Embryonic facial prominence (tissue), 1 donor: ENCODE measurements around the gene PRAMEF12.
"Not testable (repeated sequence)": the region's sequence is repeated elsewhere in the genome, so short reads cannot be mapped to it uniquely, and the experiment has no call there.

Source experiments
- DNase-seq: peaks from one replicate; pipeline ENCODE4 v3.0.0-alpha.2; 2016; ENCODE audit errors: extremely low spot score

PRAMEF12 gene

GRCh38 chr1:12770620-12771019 is 2.9 kb upstream of the PRAMEF12 start:
- no peak for DNase-seq

- no peak for DNase-seq
These were observed 2.4 kb upstream of the PRAMEF12 start for GRCh38 chr1:12771186-12771585.

DNA sequence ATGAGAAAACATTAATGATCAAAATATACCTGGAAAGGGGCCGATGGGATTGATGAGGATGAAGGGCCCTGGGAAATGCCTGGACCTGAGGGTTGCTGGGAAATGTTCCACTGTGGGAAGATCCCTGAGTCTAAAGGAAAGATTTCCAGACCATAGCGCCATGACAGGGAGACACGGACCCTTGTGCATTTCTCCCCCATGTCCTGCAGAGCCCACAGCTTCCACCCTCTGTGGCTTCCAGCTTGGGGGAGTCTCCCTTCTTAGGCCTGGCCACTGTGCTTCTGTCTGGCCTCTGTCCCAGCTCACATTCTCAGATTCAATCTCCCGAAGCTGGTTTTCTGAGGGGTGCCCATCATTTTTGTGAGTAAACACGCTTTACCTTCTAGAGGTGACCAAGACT is 1.0 kb upstream of the PRAMEF12 start:
- no peak for DNase-seq

DNA sequence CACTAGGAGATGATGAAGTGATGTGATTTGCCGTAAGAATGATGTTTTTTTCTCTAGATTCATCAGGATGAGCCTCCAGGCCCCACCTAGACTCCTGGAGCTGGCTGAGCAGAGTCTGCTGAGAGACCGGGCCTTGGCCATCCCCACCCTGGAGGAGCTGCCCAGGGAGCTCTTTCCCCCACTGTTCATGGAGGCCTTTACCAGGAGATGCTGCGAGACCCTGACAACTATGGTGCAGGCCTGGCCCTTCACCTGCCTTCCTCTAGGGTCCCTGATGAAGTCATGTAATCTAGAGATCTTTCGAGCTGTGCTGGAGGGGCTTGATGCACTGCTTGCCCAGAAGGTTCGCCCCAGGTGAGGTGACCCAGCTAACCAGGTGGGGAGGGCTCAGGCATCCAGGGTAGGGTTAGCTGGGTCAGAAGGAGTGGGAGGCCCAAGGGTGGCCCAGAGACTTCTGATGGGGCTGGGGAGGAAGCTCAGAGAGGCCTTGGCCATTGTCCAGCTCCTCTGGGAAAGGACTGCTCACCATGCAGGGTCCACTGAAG is 1.3 kb downstream of the PRAMEF12 start:
- no peak for DNase-seq

GRCh38 chr1:12775443-12775842 is 1.9 kb downstream of the PRAMEF12 start:
- no peak for DNase-seq

GRCh38 chr1:12776801-12777557 is 3.4 kb downstream of the PRAMEF12 start:
- DNase-seq = no peak

DNA sequence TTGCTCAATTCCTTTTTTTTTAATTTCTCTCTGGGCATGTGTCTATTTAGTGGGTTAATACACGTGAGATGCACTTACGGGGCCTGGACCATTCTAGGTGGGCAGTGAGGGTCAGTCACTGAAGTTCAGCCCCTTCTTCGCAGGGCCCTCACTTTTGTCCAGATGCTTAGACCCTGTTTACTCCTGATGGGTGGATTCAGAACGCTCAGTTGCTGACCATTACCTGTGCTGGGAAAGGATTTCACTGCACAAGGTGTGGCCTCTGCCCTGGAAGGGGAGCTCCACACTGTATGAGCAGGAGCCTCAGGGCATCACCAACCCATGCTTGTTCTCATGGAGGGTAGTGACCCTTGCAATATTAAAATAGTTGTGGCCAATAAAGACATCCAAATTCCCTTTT is 4.5 kb downstream of the PRAMEF12 start:
- DNase-seq = no peak

DNA sequence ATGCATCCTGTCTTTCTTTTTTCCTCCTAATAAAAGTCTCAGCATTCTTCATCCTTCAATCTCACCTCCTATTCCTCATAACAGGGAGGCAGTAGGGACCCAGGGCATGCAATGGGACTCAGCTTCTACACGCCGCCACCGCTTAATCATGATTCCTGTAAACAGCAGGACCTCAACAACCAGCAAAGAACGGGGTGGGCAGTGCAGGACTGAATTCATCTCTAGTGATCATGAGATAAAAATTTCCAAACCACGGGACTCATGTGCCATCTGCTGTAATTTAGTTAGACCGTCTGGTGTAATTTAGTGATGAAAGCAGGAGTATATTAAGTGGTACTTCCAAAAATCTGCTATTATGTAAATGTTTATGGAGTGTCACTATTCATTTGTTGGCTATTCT is 5.4 kb downstream of the PRAMEF12 start:
- no peak for DNase-seq

- DNase-seq = not testable (repeated sequence)
These were observed 8.0 kb downstream of the PRAMEF12 start for GRCh38 chr1:12781488-12781887.

- DNase-seq = not testable (repeated sequence)
These were observed 10.2 kb downstream of the PRAMEF12 start for GRCh38 chr1:12783783-12784182.

DNA sequence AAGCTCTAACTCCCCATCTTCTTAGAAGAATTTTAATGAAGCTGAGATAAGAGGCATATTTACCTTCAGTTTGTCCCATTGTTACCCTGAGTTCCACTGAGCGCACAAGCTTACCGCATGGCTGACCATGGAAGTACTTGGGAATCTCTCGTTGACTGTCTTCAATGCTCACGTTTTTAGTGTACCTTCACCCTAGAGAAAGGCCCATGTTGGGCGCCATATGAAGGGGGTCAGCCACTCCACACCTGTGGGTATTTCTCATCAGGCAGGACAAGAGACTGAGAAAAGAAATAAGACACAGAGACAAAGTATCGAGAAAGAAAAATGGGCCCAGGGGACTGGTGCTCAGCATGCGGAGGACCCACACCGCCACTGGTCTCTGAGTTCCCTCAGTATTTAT is 11.2 kb downstream of the PRAMEF12 start:
- DNase-seq = not testable (repeated sequence)

DNA sequence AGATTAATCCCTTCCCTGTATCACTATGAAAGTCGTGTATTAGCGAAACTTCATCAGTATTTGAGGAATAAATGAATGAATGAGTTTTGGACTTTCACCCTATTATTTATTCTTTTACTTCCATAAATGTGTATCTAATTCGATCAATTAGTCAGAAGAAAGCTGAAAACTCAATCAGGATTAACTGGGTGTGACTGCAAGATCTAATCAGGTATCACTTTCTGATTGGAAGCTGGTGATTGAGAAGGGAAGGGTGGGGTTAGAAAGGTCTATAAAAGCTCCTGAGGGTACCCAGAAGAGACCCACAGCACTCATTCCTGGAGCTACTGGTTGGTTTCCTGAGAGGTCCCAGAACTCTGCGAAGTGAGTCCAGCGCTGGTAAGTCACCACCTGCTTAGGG is 17.6 kb downstream of the PRAMEF12 start, which contains the start of gene PRAMEF1:
TSS of gene PRAMEF1 (plus strand) at position 301 of the 400 bp plus-strand sequence. CDS start 1,831 bp downstream, outside the sequence.
- not testable (repeated sequence) for DNase-seq

- no peak for DNase-seq
These were observed 25.4 kb downstream of the PRAMEF12 start for GRCh38 chr1:12798911-12799310.

- DNase-seq = no peak
These were observed 26.2 kb downstream of the PRAMEF12 start for GRCh38 chr1:12799730-12800129.

GRCh38 chr1:12809933-12810332 is 36.4 kb downstream of the PRAMEF12 start:
- no peak for DNase-seq

DNA sequence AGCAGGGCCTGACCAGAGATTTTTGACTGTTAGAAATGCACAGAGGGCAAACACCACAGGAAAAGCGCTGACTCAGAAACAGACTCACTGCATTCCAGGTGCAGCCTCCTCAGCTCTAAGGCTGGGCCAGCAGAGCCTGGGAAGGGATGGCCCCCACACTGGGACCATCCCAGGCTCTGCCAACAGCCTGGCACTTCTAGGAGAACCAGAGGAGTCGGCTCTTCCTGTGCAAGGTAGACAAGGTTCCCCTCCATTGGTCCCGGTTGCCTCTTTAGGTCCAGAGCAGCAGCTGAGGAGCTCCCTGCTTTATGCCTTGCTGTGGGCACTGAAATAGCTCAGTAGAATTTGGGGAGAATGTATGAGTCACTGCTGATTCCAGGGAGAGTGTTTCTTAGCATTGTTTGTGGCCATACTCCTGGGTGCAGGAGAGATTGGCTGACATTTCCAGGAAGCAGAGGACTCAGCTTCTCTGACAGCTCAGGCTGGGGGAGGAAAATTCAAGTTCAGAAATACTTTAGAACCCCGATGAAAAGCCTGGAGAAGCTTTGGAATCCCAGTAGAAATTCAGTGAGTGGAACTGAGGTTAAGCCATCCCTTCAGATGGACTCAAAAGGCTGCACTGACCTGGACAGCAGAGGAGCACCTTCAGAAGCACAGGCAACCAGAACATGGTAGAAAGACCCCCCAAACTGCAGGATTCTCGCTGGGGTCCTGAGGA is 37.3 kb downstream of the PRAMEF12 start:
- DNase-seq = no peak

- DNase-seq = no peak
These were observed 37.9 kb downstream of the PRAMEF12 start for GRCh38 chr1:12811409-12811784.

DNA sequence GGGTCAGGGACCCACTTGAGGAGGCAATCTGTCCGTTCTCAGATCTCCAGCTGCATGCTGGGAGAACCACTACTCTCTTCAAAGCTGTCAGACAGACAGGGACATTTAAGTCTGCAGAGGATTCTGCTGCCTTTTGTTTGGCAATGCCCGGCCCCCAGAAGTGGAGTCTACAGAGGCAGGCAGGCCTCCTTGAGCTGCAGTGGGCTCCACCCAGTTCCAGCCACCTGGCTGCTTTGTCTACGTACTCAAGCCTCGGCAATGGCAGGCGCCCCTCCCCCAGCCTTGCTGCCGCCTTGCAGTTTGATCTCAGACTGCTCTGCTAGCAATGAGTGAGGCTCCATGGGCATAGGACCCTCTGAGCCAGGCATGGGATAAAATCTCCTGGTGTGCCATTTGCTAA is 45.5 kb downstream of the PRAMEF12 start:
- not testable (repeated sequence) for DNase-seq
